Endothelial cell (in vitro differentiated cells): Measurements from ENCODE around the gene XXYLT1. TPM values are rescaled to one million over a fixed set of nuclear protein-coding genes. Genes with fewer than 3 reads are reported as not detected.

Source experiments
- DNase-seq: peaks from one replicate; pipeline ENCODE4 v3.0.0; 2021; ENCODE audit warnings: low spot score
- H3K27ac Mint-ChIP-seq: one replicate; pipeline ENCODE4 v1.8.0; 2021; ENCODE audit warnings: mixed read lengths, inconsistent platforms; ENCODE audit not compliant: unreplicated experiment
- H3K27me3 Mint-ChIP-seq: one replicate; pipeline ENCODE4 v1.8.0; 2021; ENCODE audit warnings: mild to moderate bottlenecking, moderate library complexity, mixed read lengths, inconsistent platforms; ENCODE audit not compliant: unreplicated experiment
- H3K36me3 Mint-ChIP-seq: one replicate; pipeline ENCODE4 v1.8.0; 2021; ENCODE audit warnings: mild to moderate bottlenecking, low read depth, mixed read lengths, inconsistent platforms; ENCODE audit not compliant: unreplicated experiment
- H3K4me1 Mint-ChIP-seq: one replicate; pipeline ENCODE4 v1.8.0; 2021; ENCODE audit warnings: mild to moderate bottlenecking, mixed read lengths, inconsistent platforms; ENCODE audit not compliant: unreplicated experiment
- H3K4me3 Mint-ChIP-seq: one replicate; pipeline ENCODE4 v1.8.0; 2021; ENCODE audit warnings: mild to moderate bottlenecking, mixed read lengths, inconsistent platforms; ENCODE audit not compliant: unreplicated experiment
- H3K9me3 Mint-ChIP-seq: one replicate; pipeline ENCODE4 v1.8.0; 2021; ENCODE audit warnings: mixed read lengths, inconsistent platforms; ENCODE audit not compliant: unreplicated experiment
- total RNA-seq: library from RNA; stranded (reverse); fragmentation: NEBNext Ultra II Directional; extraction: Animal tissue kit (Norgen Biotek cat#: 25700); gene quantifications from one replicate; pipeline ENCODE4 v1.2.1, GENCODE V29; 2021; ENCODE audit not compliant: unreplicated experiment
- TF ChIP-seq, protein P1 (sequence below): fragments of 200-600 bp; sonication (generic); IDR thresholded peaks from one replicate; pipeline ENCODE4 v1.5.0; 2021; ENCODE audit warnings: antibody characterized with exemption; ENCODE audit not compliant: unreplicated experiment

Gene XXYLT1
- total RNA-seq, 1 donor from 2014 or later, result 25.0 TPM

DNA sequence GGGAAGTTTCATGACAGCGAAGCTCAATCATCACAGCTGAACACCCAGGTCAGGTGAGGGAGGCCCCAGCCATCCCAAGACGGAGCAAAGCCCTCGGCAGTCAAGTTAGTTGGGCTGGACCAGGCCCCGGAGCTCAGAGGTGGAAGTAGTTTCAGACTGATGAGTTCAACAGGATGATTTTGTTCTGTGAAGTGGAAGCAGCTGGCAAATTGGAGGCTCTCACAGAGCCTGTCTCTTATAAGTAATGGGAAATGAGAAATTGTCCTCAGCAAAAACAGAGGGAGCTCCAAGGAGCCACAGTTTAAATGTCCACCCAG is 245.1 kb downstream of the XXYLT1 start:
- no peak overlapping the region for H3K4me3 Mint-ChIP-seq
- TF ChIP-seq, protein P1, sequence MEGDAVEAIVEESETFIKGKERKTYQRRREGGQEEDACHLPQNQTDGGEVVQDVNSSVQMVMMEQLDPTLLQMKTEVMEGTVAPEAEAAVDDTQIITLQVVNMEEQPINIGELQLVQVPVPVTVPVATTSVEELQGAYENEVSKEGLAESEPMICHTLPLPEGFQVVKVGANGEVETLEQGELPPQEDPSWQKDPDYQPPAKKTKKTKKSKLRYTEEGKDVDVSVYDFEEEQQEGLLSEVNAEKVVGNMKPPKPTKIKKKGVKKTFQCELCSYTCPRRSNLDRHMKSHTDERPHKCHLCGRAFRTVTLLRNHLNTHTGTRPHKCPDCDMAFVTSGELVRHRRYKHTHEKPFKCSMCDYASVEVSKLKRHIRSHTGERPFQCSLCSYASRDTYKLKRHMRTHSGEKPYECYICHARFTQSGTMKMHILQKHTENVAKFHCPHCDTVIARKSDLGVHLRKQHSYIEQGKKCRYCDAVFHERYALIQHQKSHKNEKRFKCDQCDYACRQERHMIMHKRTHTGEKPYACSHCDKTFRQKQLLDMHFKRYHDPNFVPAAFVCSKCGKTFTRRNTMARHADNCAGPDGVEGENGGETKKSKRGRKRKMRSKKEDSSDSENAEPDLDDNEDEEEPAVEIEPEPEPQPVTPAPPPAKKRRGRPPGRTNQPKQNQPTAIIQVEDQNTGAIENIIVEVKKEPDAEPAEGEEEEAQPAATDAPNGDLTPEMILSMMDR, result no peak
- peaks cover 21% of the 10 kb centered on the region for H3K4me1 Mint-ChIP-seq
- H3K36me3 Mint-ChIP-seq, result peaks cover 11% of the 10 kb centered on the region
- no peak overlapping the region for H3K27ac Mint-ChIP-seq
- DNase-seq, result no peak
- peaks cover 5% of the 10 kb centered on the region for H3K27me3 Mint-ChIP-seq
- H3K9me3 Mint-ChIP-seq, result no peaks in the 10 kb centered on the region

DNA sequence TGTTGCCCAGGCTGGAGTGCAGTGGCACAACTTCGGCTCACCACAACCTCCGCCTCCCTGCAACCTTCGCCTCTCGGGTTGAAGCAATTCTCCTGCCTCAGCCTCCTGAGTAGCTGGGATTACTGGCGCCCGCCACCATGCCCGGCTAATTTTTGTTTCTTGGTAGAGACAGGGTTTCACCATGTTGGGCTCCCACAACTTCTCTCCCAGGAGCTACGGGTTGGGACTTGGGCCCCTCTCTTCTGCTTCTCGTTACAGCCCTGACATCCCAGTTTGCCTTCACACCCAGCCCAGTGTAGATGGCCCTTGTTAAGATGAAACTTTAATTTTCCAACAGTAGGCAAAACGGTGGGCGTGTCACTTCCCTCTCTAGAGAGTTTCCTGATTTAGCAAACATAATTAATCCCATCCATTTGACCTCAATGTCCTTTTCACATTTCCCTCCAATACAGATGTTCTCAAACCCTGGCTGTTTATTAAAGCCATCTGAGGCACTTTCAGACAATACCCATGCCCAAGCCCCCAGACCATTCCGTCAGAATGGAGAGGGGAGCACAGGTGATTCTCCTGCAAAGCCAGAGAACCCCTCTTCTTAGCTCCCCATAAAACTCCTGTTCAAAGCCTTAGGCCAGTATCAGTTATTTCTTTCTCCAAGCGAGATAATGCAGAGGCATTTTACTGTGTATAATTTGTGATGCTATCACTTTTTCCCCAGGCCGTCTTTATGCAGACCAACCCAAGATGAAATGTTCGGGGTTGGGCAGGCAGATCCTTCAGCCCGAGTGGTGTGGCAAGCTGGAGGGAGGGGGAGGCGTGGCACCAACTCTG is 245.7 kb downstream of the XXYLT1 start:
- no peaks in the 10 kb centered on the region for H3K9me3 Mint-ChIP-seq

DNA sequence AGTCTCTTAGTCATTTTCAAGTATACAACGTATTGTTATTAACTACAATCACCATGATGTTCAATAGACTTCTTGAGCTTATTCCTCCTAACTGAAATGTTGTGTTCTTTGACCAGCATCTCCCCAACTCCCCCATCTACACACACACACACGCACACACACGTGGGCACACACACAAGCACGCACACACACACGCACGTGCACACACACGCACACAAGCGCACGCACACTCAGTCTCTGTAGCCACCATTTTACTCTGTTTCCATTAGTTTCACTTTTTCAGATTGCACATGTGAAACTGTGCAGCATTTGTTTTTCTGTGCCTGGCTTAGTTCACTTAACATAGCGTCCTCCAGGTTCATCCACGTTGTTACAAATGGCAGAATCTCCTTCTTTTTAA is 247.0 kb downstream of the XXYLT1 start:
- Mint-ChIP-seq H3K27me3 (peaks cover 6% of the 10 kb centered on the region), H3K4me1 (peaks cover 21% of the 10 kb centered on the region), H3K4me3 (no peak overlapping the region), H3K9me3 (no peaks in the 10 kb centered on the region), H3K36me3 (peaks cover 16% of the 10 kb centered on the region), H3K27ac (no peak overlapping the region)
- DNase-seq, result no peak
- TF ChIP-seq, protein P1, result no peak

More for the DNA sequence above, 245.7 kb downstream of the XXYLT1 start:
- no peak for DNase-seq
- H3K4me3 Mint-ChIP-seq, result no peak overlapping the region
- peaks cover 5% of the 10 kb centered on the region for H3K27me3 Mint-ChIP-seq
- peaks cover 22% of the 10 kb centered on the region for H3K4me1 Mint-ChIP-seq
- TF ChIP-seq, protein P1, result no peak
- H3K36me3 Mint-ChIP-seq, result peaks cover 13% of the 10 kb centered on the region
- H3K27ac Mint-ChIP-seq, result no peak overlapping the region

DNA sequence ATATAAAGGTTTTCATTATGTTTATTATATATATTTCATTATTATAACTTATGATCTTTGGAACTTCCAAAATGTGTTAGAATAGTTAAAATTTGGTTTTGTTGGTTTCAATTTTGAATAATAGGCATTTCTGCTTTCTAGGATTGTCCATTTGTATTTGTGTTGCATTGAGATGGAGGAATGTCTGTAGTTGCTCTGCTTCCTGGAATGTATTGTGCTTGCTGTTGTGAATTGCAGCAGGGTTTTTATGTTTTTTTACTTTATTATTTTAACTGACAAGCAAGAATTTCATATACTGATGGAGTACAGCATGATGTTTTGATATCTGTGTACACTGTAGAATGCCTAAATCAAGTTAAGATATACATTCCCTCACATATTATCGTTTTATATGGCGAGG is 247.4 kb downstream of the XXYLT1 start:
- Mint-ChIP-seq H3K27me3 (peaks cover 4% of the 10 kb centered on the region), H3K9me3 (no peaks in the 10 kb centered on the region), H3K4me3 (no peak overlapping the region), H3K36me3 (peaks cover 16% of the 10 kb centered on the region), H3K27ac (no peak overlapping the region), H3K4me1 (peaks cover 21% of the 10 kb centered on the region)
- no peak for DNase-seq
- TF ChIP-seq, protein P1, result no peak

DNA sequence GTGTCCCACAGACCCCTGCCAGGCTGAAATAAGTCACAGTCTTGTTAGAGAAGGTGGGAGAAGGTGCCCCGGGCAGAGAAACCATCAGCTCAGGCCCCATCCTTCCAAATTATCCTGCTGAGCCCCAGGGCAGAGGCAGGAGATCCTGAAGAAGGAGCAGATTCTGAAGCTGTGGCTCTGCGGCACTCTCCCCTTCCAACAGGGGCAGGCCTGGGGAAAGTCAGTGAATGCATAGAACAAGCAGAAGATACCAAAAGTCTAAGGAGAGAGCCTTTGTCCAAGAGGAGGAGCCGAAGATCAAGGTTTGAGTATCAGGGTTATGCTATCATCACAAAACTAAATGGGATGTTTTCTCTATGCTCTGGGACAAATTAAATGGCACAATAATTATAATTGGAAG is 249.3 kb downstream of the XXYLT1 start:
- DNase-seq, result no peak
- TF ChIP-seq, protein P1, result no peak
- peaks cover 21% of the 10 kb centered on the region for H3K4me1 Mint-ChIP-seq
- no peaks in the 10 kb centered on the region for H3K9me3 Mint-ChIP-seq
- peaks cover 4% of the 10 kb centered on the region for H3K27me3 Mint-ChIP-seq
- H3K36me3 Mint-ChIP-seq, result peaks cover 16% of the 10 kb centered on the region
- H3K4me3 Mint-ChIP-seq, result no peak overlapping the region
- no peak overlapping the region for H3K27ac Mint-ChIP-seq
